ENCODE data around the gene VAC14.
"Not testable (repeated sequence)": the region's sequence is repeated elsewhere in the genome, so short reads cannot be mapped to it uniquely, and the experiment has no call there.

Gene VAC14

GRCh38 chr16:70800781-70801480, at the start of gene VAC14:
VAC14 (minus strand) TSS chr16:70801158; CDS start chr16:70800900, 258 bp downstream.
- peak; percentile 98 for DNase-seq

DNA sequence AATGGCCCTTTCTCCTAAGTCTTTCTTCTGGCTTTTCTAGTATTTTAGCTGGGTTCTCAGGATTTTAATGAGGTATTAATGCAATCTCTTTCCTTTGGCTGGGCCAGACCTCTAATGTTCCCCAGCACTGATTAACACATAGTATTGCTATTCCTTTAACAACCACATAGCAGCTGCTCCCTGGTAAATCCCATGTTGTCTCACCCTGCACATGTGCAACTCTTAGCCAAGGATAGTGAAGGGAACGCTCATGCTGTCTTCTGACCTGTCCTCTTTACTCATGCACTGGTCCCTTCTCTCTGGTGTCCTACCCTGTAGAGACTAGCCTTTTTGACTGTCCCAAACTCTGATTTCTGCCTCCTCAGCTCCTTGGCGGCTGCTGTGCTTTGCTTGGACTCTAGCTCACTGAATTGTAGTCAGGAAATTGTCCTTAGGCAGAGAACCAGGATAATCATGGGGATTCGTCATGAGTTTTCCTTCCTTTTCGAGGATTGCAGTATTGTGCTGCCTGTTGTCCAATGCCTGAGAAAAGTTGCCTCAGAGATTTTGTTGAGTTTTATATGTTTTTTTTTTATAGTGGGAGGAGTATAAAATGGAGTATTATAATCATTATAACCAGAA, 22.6 kb upstream of the VAC14 start:
- not testable (repeated sequence) for DNase-seq

- DNase-seq, result not testable (repeated sequence)
Observed at GRCh38 chr16:70822734-70823133, 21.8 kb upstream of the VAC14 start.

DNA sequence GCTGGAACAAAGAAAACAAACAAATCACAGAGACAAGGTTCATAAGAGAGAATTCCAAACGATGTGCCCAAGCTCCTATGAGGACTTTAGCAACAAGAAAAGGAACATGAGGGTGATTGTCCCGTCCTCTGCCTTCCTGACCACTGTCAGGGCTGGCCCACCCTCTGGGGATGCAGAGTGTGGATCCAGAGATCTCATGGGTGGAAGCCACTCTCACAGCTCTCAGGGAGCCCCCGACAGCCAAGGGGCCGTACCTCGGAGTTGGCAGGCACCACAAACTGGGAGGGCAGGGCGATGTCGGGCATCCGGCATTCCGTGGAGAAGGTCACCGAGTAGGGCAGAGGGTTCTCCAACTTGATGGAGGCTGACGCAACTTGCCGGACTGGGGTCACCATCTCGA, 17.1 kb upstream of the VAC14 start:
- not testable (repeated sequence) for DNase-seq

DNA sequence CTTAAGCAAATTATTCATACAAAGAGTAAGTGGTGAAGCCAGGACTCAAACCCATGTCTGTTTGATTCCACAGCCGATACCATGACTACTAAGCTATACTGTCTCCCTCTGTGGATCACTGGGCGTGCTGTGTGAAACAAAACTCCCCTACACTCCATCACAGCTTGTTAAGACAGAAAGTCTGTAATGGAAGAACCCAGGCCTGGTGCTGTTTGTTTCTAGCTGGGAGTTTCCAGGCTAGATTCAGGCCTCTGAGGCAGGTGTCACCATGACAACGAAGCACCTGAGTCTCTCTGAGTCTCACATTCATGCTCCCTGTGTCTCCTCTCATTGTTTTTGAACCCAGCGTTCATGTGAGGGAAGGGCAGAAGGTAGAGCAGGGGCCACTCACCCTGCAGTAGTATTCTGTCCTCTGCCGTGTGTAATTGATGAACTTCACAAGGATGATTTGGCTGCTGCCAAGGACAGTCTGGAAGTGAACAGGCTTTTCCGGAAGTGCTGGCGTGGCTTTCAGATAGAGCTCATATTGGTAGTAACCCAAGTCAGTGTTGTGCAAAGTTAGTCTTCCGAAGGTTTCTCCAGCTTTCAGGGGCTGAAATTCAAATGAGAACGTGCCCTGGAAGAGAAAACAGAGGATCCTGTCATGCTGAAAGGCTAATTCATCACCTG, 8.6 kb upstream of the VAC14 start:
- no peak for DNase-seq

- no peak for DNase-seq
Observed at GRCh38 chr16:70808371-70808770, 7.4 kb upstream of the VAC14 start.

- no peak for DNase-seq
Observed at GRCh38 chr16:70805787-70806186, 4.8 kb upstream of the VAC14 start.

DNA sequence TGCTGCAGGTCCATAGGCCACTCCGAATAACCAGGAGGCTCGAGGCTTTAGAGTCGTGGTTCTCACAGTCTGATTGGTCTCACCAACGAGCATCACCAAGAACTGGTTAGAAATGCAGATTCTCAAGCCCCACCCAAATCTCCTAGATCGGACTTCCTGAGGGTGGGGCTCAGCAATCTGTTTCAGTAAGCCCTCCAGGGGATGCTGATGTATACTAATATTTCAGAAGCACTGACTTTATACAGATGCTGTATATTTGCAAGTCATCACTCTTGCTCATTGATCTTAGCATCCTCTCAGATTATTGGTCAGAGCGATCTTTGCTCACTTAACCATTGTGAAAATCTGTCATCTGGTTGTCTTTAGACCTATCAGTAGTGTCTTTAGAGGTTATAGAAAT, 4.4 kb upstream of the VAC14 start:
- no peak for DNase-seq

DNA sequence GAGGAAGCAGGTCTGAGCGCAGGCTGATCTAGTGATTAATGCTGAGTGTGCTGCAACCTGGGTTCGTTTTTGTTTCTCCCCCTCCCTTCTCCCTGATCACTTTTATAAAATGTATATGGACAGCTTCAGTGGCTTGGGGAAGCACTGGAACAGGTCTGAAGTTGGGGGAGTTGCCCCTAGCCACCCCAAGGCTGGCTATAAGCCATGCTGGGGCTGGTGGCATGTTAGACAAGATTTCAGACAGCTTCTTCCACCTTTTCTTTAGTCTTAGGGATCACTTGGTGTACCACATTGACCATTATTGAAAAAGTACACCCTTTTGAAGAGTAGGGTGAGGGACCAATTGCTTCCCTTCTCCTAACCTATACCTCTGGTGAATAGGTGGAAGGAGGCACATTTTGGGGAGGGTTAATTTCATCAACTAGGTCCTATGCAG, 3.8 kb upstream of the VAC14 start:
- DNase-seq, result no peak

- DNase-seq, result no peak
Observed at GRCh38 chr16:70804153-70804733, 3.3 kb upstream of the VAC14 start.

DNA sequence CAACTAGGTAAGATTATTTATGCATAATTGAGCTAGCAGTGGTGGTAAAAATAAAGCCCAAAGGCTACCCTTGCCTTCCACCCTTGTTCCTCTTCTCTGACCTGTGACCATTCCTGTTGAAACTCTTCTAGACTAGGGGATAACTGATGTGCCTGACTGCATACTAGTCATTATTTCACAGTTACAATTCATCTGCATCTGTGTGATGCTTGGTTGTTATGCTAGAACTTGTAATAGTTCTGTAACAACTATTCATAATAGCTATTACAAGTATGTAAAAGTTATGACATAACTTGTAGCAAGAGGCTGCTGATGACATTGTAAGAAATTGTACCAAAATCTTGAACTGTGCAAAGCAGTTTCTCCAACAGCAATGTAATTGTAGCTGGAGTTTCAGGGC, 2.4 kb upstream of the VAC14 start:
- DNase-seq, result no peak

- no peak for DNase-seq
Observed at GRCh38 chr16:70801611-70802010, 653 bp upstream of the VAC14 start.

GRCh38 chr16:70800311-70800710, 647 bp downstream of the VAC14 start:
- DNase-seq, result no peak

GRCh38 chr16:70796301-70796700, 4.7 kb downstream of the VAC14 start:
- DNase-seq, result no peak

DNA sequence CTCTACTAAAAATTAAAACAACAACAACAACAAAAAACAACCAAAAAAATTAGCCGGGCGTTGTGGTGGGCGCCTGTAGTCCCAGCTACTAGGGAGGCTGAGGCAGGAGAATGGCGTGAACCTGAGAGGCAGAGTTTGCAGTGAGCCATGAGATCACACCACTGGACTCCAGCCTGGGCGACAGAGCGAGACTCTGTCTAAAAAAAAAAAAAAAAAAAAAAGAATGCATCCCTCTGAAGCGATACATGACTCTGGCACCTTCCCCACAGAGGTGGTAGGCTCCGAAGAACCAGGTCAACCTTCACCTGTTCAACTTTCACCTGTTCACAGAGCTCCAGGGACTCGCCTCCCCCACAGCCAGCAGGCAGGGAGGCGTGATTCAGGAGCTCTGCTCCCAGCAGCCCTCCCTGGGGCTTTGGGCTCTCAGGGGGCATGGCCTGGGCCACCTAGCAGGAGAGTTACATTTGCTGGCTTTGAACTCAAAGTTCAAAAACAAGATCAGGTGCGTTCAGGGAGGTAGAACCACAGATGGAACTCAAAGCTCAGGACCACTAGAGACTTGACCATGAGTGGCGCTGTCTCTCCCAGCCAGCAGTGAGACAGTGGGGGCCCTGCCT, 5.6 kb downstream of the VAC14 start:
- DNase-seq, result no peak

DNA sequence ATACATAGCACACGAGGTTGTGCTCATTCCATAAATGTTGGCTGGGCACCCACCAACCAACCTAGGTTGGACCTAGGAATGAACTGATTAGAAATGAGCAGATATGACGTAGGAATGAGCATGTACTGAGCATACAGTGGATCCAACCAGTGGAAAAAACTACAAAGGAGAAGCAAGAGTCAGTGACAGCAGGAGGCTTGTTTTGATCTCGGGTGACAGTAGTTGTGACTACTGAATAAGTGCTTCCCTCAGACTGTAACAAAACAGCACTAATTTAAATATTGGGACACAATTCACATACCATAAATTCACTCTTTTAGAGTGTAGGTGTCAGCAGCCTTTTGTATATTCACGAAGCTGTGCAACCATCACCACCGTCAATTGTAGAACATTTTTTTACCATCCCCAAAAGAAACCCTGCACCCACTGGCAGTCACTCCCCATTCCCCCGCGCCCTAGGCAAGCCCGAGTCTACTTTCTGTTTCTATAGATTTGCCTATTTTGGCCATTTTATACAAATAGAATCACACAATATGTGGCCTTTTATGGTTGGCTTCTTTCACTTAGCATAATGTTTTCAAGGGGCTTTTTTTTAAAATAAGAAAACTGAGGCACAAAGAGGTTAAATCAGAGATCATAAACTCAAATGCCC, 7.0 kb downstream of the VAC14 start:
- DNase-seq, result no peak

DNA sequence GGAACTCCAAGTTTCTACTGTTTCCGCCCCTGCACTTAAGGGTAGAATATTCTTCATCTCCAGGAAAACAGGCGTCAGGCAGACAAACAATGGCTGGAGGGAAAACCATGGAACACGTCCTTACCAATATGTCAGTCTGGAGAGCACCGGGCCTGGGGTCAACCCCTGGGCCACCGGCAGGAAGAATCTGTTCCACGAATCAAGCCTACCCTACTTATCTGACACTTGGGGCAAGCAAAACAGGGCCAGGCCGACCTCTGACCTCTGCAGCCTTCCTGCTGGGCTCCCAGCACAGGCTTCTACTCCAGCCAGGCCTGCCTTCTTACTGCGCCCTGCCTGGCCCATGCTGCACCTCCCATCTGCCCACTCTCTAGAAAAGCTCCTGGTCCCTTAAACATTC, 10.1 kb downstream of the VAC14 start:
- DNase-seq, result no peak

DNA sequence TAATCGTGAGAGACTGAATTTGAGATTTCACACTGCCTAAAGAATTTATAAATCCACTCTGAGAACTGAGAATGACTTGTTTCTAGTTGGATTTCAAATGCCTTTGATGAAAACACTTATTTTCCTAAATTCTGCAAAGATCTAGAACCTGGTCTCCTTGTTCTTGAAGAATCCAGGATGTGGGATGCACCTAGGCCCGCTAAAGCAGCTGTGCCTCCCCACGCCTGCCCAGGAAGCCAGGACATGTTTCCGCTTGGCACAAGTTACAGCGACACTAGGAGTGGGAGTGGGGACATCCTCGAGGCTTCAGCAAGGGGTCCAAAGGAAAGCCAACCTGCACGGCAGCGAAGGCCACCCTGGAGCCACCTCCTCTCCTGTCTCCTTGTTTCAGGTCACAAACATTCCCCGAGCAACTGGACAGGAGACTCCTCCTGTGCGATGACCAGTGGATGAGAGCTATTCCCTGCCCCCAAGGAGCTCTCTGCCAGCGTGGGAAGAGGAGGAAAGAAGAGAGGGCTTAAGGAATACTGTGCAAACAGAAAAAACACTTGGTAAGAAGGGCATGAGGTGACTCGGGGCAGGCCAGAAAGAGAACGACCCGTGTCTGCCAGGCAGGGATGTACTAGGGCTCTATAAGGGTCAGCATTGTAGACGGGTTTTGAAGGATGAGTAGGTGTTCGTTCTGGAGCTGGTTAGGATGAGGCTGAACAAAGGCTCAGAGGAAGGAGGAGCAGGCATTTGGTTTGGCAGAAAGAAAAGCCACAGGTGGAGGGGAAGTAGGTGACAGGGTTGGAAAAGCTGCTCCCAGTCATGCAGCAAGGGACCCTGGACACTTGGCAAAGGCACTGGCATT, 11.1 kb downstream of the VAC14 start:
- no peak for DNase-seq

DNA sequence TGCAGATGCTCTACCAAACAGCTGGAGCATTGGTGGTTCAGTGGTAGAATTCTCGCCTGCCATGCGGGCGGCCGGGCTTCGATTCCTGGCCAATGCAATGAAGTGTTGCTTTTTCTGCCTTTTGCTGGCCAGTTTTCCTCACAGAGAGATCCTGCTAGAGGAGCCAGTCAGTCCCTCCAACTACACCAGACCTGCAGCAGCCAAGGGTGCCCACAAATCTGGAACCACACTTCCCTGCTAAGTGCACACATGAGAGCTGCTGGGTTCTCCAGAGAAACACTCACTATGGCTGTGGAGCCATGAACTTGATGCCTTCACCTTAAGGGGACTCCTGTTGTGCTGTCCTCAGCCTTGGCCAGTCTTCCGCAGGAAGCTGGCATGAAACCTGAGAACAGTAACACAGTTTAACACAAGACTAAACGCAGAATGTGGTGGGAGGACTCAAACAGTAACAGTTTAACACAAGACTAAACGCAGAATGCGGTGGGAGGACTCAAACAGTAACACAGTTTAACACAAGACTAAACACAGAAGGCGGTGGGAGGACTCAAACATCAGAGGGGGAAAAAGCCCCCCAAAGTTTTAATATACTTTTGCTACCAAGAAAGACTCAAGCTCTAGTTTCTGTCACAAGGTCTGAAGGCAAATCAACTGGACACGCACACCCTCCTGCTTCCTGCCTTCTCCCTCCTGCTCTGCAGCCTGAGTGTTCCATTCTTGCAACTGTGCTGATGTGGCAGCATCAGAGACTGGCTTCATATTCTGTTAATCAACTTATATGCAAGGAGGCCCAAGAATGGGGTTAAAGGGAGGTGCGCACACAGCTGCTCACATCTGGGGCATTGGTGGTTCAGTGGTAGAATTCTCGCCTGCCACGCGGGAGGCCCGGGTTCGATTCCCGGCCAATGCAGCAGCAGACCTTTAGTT, 12.0 kb downstream of the VAC14 start:
- no peak for DNase-seq

- DNase-seq, result no peak
Observed at GRCh38 chr16:70786020-70786755, 14.8 kb downstream of the VAC14 start.

Data from stimulated activated CD4-positive, alpha-beta T cell treated with anti-CD3 and anti-CD28 coated beads, Interleukin-4, amount 100 ng/mL, for 1 hour (primary cell).